Stimulated activated CD4-positive, alpha-beta T cell treated with anti-CD3 and anti-CD28 coated beads, TNF-alpha, amount 100 ng/mL, for 48 hours (primary cell): ENCODE measurements around the gene MOK.

Experiments
- DNase-seq, 3 donors: peaks; one replicate each; pipeline ENCODE4 v3.0.0-alpha.2; 2020; ENCODE audit warnings: low read depth in 3 of 3

The MOK gene

DNA sequence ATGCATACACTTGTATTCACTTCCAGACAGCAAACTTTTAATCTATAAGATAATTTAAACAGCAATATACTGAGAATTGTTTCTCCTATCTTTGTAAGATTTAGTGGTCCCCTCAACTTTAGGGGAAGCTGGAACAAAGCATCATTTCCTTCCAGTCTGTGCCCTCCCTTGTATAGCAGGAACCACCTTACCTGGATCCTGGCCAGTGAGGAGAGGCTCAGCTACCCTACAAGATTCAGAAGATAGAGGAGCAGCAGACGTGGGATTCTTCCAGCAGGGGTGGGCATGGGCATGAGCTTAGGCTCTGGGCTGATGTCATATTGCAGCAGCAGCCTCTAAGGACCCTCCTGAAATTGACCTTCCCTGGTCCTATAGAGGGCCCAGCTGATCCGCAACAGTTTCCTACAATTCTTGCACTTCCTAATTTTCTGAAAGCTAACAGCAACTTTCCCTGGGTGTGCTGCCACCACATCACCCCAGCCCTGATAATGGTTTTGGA, 21.3 kb downstream of the MOK start:
- no peak for DNase-seq

DNA sequence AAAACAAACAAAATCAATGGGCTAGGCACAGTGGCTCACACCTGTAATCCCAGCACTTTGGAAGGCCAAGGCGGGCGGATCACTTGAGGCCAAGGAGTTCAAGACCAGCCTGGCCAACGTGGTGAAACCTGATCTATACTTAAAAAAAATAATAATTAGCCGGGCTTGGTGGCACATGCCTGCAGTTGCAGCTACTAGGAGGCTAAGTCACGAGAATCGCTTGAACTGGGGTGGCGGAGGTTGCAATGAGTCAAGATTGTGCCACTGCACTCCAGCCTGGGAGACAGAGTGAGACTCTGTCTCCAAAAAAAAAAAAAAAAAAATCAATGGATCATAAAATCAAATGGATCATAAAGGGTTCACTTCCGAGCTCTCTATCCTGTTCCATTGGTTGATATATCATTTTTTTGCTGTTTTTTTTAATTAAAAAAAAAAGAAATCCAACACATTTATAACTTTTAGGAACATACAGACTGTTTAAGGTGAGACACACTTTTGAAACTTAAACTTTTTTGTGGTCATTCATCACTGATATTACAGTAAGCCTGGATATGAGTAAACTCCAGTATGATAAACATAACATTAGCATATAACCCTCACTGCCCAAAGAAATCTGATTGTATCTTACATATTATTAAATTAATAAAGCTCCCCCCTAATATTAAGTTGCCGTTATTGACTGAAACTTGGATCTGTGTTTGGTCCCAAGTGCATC, 22.1 kb downstream of the MOK start:
- DNase-seq, result no peak

DNA sequence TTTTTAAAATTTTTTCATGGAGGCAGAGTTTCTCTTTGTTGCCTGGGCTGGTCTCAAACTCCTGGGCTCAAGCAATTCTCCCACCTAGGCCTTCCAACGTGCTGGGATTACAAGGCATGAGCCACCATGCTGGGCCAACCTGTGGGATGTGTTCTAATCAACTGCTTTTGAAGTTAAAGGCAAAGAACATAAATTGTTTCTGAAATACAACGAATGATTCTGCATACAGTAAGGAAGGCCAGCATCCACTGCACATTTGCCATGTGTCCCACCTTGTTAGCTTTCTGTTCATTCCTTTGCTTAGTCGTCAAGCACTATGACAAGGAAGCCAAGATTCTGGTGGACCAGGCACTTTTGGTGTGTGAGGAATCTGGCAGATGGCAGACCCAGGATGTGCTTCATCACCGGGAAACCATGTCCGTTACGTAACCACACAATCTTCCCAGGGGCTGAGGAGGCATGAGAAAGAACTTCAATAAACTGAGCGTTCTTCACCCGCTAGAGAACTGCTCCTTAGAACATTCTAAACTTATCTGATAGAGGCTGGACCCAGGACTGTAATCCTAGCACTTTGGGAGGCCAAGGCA, 24.5 kb downstream of the MOK start:
- DNase-seq, result no peak

- peak in 2 of 3 donors; percentile 10 to 15 for DNase-seq
These were observed 25.1 kb downstream of the MOK start for GRCh38 chr14:102279688-102280348.

GRCh38 chr14:102279282-102279681, 25.7 kb downstream of the MOK start:
- DNase-seq, result no peak

GRCh38 chr14:102278631-102278935, 26.4 kb downstream of the MOK start:
- no peak for DNase-seq

DNA sequence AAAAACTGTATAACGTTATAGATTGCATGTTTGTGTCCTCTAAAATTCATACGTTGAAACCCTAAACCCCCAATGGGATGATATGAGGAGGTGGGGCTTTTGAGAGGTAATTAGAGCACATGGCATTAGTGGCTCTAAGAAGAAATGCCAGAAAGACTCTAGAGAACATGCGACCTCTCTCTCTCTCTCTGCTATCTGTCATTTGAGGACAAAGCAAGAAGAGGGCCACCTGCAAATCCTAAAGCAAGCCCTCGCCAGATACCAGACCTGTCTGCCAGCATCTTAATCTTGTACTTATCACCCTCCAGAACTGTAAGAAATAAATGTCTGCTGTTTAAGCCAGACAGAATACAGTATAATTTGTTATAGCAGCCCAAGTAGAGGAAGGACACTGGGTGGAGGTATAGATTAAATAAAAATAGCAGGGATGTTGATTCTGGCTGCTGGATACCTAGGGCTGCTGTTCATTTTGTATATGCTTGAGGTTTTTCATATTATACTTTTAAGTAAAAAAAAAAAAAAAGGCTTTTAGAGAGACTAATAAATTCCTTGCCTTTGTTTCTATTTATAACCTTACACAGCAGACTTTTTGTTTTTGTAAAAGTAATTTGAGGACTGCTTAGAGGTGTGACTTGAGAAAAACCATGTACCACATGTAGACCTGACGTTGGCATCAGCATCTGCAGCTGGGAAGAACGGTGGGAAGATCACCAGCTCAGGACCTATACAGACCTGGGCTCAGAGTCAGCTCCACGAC, 26.9 kb downstream of the MOK start:
- no peak for DNase-seq

- DNase-seq, result no peak
These were observed 29.1 kb downstream of the MOK start for GRCh38 chr14:102275866-102276265.

- DNase-seq, result no peak
These were observed 32.6 kb downstream of the MOK start for GRCh38 chr14:102272392-102272791.

DNA sequence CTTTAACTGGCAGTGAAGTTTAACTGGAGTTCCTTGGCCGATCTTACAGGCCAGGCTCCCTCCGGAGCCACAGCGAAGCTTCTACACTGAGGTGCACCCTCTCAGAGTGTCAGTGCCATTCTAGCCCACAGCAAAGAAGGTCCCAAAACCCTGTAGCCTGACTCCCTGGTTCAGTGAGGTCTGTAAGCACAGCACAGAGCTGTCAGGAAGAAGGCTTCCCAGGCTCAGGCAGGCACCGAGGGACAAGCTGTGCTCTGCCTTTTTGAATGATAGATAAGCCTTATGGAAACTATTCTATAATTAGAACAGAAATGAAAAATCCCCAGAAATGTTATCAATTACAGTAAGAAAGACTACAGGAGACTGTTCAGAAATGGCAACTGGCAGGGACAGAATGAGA, 40.2 kb downstream of the MOK start:
- DNase-seq, result no peak

- no peak for DNase-seq
These were observed 40.6 kb downstream of the MOK start for GRCh38 chr14:102264355-102264754.

DNA sequence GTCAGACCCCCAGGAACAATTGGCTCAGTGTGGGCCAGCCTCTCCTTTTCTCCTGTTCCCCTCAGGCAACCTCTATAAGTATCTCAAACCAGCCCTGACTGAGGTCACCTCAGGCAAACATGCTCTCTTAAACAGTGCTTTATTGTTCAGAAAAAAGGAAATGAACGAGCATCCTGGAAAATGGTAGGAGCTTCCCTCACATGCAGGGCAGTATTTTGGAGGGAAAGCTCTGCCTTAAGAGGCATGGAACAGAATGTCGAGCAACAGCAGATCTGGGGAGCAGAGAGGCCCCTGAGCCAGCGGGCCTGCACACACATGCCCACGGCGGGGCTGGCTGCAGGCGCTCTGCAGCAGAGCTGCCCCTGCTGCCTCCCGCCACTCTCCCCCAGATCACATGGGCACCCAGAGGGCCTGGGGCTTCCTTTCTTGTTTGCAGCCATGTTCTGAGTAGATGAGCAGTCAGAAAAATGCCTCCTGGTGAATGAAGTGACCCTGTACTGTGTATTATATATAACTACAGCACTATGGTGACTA, 42.0 kb downstream of the MOK start:
- no peak for DNase-seq

- DNase-seq, result no peak
These were observed 46.8 kb downstream of the MOK start for GRCh38 chr14:102258136-102258535.

DNA sequence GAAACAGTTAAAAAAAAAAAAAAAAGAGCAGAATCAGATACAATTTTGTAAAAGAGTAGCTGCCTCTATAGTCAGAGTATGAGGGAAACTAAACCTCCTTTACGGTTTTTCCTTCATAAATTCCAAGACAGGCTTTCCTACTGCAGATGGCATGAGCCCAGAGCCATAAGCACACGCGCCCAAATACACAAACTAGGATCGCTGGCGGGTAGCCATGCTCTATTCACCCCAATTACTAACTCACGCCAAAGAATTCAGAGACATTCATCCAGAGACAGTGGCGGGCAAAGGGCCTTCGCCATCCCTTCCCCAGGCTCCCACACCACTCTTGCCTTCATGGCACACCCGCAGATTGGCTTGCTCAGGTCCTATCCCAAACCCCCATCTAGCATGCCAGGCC, 48.2 kb downstream of the MOK start:
- no peak for DNase-seq

DNA sequence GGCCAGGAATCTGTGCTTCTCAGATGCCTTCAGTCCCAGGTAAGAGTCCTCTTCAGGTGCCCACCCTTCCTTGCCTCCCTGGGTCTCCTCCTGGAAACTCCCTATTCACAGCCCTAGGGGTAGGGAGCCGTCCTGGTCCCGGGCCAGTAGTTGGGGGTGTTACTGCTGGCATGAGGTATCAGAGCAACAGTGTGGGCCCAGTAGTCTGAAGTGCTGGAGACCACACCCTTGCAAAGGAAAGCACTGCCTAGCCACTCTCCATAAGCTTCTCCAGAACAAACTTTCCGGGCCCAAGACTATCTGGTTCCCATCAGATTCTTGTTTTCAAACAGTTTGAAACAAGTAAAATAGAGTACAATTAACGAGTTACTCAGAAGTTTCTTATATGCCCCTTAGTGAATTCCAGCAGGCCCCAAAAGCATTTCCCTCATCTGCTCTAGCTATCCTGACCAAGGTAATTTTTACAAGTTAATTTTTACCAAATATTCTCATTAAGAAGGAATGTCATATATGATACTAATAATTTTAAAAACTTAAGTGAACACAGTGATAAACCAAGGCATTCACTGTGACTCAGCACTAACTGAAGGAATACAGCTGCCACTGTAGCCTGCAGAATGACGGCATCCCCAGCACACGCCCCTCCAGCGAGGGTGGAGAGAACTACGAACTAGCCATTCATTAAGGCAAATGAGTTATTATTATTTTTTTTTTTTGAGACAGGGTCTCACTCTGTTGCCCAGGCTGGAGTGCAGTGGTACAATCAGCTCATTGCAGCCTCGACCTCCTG, 49.4 kb downstream of the MOK start:
- DNase-seq, result no peak

DNA sequence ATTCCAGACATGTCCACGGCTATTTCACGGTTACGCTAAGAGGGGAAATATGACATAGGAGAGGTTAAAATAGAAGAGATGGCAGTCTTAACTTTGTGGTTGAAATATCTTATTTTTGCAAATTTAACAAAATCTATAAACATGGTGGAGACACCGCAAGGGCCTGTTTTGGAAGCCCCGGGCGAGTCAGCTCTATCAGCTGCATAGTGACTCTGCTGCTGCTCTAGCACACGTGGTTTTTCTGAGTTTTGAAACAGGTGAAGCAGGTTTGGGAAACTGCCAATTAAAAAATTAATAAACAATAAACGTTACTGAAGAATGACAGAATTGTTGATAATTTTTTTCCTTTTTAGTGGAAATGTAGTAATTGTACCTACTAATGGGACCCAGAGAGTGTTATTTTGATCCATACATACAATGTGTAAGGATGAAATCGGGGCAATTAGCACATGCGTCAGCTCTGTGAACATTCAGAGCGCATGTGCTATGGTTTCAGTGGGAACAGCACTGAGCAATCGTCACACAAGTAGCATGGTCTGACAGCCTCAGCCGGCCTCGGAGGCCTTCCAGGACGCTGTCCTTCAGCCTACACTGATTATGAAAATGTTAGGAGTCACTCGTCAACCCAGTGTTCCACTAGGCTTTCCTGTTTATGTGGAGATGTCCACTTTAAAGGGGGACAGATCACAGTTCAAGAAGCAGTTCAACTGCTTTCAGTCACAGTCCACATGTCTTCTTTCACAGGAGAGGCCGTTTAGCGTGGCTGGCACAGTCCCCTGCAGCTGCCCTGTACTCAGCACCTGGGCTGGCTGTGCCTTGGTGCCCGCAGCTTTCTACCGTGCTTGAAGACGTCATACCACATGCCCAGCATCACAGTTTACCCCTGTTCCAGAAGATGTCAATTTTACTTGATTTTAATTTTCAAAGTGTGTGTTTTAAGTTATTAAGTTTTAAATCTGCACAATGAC, 51.8 kb downstream of the MOK start:
- DNase-seq, result no peak

GRCh38 chr14:102251161-102251560, 53.8 kb downstream of the MOK start:
- no peak for DNase-seq

DNA sequence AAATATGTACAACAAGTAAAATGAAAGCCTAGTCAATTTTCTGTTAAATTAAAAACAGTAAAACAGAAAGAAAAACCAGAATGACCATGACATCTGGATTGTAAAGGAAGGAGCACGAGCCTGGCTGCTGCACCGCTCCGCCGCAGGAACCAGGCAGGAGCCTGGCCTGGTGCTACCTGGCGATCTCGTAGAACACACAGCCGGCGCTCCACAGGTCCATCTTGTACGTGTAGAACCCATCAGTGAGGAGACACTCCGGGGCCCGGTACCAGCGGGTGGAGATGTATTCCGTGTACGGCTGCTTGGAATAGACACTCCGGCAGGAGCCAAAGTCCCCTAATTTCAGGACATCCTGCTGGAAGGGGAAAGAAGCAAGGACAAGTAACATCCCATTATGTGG, 54.3 kb downstream of the MOK start:
- DNase-seq, result no peak

GRCh38 chr14:102249981-102250380, 55.0 kb downstream of the MOK start:
- no peak for DNase-seq

GRCh38 chr14:102249041-102249440, 55.9 kb downstream of the MOK start:
- DNase-seq, result no peak
